NCI-H526 treated with DMSO at 0.1 percent for 48 hours (cell line): ENCODE measurements around the gene NNMT.
A peak's percentile ranks its signal among the peaks of the same experiment; 100 is the strongest.

ENCODE experiments used
- DNase-seq: peaks from one replicate; lab custom pipeline; 2025; lab: John Stamatoyannopoulos, UW

NNMT gene

DNA sequence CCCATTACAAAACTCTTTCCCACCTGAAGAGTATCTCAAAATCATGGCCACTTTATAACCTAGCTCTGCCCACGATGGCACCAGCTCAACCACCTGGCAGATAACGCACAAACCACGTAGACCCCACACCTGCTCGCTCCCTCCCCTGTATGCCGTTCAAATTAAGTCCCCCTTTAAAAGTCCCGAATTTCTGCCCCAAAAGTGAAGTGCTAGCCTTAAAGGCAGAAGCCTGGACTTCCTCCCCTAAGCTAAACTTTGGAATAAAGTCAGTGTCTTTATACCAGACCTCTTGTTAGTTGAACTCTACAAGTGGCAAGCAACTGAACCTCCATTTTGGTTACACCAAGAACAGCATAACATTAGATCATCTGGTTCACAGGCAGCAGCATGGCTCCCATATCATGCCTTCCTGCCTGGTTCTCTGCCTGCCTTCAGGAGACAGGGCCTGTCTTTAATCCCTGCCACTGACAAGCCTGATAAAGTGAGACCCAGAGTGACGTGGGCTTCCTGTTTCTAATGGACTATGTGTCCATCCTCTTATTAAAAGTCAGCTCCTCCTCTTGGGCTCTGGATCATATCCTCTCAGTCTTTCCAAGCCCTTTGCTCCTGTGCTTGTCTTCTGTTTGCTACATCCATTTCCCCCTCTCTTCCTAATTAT lies 32.6 kb upstream of the NNMT start:
- no peak for DNase-seq

DNA sequence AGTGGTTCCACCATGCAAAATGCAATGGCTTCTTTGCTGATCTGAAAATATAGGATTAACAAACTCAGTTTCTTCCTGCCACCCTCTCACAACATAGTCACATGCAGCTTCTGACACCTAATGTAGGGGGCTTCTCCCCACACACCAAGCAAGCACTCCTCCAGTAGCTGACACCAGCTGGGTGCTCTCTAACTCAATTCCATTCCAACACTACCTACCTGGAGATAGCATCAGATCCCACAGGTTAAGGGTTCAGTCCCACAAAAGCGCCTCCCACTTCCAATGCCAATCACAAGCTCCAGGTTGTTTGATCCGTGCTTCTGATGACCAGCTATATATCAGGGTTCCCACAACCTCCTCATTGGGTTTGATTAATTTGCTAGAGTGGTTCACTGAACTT lies 31.8 kb upstream of the NNMT start:
- no peak for DNase-seq

DNA sequence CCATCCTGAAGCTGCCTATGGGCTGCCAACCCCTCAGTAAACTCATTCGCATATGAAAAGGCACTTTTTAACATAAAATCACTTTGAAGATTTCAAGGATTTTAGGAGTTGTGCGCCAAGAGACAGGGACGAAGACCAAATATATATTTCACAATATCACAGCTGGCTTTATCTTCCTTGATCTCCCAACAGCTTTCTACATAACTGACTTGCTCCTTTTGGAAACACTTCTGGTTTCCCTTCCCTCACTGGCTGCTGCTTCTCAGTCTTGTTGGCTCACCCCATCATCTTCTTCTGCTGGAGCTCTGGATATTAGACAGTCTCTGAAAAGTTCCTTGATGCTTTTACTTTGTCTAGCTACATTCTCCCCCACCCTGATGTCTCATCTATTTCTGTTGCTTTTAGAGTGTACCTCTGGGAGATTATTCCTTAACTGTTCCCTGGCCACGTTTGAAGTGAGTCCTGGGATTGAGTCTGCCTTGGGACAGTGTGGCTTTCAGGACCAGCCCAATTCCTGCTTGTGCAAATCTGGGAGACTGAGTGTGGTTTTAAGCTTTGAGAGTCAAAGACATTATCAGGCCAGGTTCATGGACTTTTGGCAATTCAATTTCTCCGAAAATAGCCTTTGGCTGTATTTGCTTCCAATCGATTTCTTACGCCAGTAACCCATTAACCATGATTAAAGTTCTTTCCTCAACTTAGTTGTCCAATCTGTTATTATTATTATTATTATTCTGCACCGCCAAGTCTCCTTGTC lies 30.9 kb upstream of the NNMT start:
- DNase-seq = no peak

DNA sequence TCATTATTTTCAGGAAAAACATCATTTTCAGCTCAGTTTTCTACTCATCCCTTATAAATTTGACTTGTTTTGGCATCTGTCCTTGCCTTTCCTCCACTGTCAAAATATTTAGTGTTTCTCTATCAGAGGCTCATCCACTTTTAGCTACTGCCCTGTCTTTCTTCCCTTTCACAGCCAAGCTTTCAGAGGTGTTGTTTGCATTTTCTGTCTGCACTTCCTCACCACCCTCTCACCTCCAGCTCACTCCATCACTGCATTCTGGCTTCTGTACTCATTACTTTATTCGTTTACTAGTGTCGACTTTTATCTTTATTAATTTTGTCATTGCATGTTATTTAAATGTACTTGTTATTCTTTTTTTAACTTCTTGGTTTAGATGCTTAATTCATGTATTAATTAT lies 26.7 kb upstream of the NNMT start:
- DNase-seq = no peak

DNA sequence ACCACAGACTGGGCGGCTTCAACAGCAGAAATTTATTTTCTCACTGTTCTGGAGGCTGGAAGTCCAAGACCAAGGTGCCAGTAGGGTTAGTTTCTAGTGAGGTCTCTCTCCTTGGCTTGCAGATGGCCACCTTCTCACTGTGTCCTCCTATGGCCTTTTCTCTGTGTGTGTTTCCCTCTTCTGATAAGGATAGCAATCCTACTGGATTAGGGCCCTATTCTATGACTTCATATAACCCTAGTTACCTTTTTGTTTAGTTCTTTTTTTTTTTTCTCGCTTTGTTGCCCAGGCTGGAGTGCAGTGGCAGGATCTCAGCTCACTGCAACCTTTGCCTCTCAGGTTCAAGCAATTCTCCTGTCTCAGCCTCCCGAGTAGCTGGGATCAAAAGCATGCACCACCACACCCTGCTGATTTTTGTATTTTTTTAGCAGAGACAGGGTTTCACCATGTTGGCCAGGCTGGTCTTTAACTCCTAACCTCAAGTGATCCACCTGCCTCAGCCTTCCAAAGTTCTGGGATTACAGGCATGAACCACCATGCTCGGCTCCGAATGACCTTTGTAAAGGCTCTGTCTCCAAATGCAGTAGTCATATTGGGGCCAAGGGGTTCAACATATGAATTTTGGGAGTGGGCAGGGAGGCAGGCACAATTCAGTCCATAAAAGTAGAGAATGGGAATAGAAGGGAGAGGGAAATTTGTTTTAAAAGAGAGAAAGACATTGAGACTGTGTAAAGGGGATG lies 25.5 kb upstream of the NNMT start:
- no peak for DNase-seq

DNA sequence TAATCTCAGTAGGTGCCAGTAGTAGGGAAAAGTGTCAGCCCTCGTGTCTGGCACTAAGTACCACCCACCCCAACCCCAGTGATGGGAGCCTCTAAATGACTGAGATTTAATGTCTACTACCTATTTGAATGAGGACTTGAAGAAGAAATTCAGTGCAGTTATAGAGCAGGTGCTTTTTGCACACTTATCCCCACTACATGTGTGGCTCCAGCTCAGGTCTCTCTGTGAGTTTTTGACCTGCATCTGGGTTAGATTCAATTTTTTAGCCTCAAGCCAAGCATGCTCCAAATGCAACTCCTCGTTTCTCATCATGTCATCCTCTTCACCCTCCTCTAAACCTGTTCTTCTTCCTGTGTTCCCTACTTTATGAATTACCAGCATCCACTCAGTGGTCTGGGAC lies 24.9 kb upstream of the NNMT start:
- no peak for DNase-seq

DNA sequence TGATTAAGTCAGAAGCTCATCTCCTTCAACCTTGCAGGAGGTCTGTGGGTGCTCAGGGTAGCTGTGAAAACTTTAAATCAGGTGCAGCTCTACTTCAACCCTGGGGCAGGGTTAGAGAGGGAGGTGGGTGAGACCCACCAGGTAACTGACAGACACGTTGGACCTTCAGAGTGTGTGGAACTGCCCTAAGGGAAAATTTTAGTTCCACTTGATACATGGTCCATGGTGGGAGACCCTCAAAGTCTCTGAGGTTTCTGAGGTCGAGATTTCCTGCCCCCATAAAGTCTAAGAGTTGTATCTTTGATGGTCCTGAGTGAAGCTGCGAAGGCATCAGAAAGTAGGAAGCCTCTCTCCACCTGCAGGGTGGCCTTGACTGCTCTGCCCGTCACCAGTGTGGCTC lies 23.9 kb upstream of the NNMT start:
- DNase-seq = no peak

DNA sequence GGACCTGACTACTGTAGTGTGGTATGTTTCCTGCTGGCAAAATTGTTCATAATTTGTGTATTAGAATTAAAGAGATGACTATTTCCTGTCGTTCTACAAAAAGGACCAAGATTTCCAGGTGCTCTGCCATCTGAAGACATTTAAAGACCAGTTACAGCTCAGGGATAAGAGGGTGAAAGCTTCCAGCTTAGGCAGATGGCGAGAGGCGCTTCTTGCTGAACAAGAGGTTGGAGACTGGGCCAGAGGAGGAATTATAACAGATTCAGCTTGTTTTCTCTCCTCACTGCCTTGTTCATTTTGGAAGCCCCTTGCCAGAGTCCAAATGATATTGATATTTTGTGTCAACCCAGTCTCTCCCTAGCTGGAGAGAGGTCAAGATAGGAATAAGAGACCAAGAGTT lies 23.1 kb upstream of the NNMT start:
- no peak for DNase-seq

DNA sequence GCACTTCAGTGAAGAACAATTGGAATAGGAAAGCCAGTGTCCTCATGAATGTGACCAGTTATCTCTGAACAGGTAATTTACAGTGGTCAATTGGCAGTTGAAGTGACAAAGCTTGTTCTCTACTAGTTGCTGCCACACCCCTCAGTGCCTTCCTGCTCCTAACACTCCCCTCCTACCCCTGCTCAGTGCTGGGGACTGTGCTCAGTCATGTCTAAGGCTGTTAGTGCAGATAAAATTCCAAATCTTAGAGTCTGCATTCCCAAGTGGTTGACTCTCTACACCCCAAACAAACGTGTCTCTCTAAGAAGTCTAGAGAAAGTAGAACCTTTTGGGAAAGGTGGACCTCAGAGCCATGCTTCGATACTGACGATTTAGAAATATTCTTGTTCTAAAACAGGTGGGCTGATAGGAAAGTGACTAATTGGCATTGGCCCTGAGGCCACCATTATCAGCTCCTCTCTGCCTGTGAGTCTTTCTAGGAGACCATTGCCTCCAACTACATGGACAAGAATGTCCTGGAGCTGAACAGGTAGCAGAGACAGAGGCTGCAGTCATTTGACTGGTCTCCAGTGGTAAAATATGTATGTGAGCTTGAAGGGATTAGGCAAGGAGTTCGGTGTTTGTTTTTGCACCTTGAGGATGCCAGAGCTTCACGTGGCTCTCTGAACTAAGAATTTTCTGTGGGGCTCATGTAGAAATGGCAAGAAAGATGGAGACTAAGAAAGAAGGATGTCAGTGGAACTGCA lies 22.1 kb upstream of the NNMT start:
- DNase-seq = no peak

DNA sequence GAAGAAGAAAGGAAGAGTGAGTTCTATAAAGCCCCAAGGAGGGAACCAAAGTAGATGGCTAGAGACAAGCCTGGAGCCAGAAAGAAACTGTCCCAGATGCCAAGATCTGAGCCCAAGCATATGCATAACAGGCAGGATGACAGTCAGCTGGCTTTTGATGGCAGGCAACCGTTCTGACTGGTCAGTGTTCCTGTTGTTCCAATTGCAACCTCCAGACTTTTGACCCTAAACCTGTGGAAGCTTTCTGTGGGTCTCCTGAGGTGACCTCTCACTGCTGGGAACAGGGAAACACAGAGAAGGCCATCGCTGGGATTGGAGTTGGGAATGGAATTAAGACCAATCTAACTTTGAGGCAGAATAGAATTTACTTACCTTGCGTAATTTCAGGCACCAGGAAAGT lies 21.6 kb upstream of the NNMT start:
- no peak for DNase-seq

DNA sequence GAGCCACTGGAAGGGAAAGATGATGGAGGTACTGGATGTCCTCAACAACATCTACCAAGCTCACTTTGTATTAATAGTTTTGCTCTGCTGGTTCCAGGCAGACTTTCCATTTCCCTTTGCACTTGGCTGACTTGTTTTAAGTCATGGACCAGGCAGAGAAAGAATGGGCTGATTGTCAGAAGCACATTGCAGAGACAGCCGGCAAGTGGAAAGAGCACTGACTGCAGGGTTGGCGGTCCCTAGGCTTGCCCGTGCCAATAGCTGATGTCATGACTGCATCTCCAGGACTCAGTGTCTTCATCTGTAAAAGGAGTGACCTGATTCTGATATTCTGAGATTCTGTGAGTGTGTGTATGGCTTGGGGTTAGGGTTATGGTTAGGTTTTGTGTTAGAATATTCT lies 20.9 kb upstream of the NNMT start:
- no peak for DNase-seq

DNA sequence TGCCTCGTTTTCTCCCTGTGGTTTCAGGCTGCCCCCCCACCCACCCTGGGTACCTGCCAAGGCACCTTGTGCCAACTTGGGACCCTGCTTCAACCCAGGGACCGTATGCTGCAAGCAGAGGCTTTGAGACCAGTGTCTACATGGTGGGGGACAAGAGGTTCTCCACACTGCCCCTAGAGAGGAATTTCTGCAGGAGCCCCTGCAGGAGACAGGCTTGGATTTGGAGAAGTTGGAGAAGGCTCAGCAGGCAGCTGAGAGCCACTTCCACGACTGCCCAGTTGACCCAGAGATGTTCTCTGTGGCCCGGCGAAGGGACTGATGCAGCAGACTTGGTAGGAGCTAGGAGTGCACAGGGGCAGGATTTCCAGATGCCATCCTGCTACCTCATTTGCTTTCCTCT lies 20.1 kb upstream of the NNMT start:
- no peak for DNase-seq

DNA sequence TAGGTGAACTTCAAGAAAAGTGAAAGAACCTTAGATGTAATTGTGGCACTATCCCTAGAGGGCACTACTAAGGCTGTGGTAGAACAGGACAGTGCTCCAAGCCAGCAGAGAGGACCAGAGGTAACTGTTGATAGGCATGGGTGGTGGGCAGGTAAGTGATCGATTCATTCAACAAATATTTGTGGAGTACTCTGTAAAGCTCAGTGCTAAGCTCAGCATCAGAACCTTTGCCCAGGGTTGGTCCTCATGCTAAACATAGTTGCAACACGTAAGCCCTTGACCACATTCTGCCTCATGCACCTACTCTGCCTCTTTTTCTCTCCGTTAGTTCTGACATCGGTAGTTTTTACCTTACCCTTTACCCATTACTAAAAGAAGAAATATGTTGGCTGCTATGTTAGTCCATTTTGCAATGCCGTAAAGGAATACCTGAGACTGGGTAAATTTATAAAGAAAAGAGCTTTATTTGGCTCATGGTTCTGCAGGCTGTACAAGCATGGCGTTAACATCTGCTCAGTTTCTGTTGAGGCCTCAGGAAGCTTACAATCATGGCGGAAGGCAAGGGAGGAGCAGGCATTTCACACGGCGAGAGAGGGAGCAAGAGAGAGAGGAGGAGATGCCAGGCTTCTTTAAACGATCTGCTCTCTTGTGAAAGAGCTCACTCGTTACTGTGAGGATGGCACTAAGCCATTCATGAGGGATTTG lies 18.4 kb upstream of the NNMT start:
- DNase-seq = no peak

DNA sequence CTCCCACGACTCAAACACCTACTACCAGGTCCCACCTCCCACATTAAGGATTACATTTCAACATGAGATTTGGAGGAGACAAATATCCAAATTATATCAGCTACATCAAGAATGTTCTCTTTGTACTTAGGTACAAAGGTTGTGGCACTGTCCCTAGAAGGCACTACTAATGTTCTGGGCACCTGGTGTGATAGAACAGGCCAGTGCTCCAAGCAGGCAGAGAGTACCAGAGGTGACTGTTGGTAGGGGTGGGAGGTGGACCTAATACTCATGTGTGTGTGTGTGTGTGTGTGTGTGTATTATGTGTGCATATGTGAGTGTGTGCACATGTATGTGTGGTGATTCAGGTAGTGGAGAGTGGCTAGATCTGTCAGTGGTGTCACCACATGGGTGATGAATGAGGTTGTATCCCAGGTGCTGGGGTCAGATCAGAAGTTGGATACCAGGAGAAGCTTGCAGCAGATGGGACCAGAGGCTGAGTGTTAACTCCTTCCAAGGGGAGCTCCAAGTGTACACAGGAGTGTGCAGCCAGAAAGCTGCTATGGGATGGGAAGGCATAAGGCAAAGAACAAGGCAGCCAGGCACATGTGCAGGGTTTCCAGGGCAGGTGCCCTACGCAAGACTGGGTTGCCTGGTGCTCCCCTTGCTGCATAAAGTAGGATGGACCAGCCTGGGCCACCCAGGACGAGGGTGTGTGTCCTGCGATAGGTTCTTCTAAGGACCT lies 17.7 kb upstream of the NNMT start:
- DNase-seq = no peak

DNA sequence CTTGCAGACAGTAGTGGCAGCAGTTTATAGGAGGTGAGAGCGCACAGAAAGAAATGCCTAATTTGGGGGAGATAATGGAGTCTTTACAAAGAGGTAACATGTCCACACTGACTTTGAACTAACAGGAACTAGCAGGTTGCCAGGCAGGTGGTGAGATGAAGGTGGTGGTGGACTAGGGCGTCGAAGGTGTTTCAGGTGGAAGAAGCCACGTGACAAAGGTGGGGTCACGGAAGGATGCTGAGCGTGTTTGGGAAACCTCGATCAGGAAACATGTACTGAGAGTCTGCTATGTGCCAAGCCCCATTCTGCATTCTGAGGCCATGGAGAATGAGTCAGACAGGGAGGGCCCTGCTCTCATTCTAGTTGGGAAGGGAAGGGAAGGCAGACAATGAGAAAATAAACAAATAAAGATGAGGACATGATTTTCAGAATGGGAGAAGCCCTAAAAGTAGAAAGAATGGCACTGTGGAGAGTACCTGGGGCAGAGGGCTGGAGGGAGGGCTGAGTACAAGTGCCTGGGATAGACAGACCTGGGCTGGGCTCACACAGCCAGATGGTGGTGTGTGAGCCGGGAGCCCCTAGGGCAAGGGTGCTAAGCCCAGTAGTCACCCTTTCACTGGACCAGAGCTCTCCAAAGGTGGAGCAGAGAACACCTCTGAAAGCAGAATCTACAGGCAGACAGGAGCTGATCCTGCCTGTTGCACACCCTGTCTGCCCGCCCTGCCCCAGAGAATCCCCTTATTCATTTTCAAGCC lies 16.2 kb upstream of the NNMT start:
- DNase-seq = no peak

DNA sequence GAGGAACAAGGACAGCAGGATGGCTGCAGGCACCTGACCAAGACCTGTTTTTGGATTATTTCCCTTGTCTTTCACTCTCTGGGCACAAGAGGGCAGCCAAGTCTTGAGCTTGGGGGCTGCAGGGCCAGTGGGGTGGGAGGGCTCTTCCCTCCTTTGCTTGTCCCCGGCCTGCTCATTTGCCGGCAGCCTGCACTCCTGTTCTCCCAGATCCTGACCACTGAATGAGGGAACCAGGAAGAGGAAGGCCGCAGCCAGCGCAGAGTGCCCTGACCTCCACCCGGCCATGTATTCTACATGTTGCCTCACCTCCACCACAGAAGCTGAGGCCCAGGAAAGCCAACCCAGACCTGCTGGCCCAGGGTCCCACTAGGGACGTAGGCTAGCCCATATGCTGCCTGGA lies 15.5 kb upstream of the NNMT start:
- DNase-seq = peak; percentile 72

DNA sequence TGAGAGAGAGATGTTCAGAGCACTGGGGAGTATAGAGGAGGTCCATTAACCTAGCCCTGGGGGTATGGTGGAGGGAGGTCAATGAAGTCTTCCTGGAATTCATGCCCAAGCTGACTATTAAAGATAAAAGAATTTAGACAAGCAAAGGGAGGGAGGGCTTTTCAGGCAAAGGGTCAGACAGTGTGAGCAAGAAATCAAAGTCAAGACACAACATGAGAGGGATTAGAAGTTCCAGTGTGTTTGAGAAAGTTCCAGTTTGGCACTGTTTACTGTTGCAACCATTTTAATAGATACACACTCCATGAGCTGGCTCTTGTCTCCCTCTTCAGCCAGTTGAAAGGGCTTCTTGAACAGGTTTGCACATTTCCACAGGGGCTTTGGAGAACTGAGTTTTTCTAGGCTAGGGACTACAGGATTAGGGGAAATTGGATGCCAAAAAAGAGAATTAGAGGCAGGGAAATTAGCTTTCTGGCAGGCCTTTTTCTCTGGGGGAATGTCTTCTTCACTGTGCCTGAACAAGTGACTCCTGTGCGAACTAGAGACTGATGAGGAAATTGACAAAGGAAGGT lies 14.7 kb upstream of the NNMT start:
- DNase-seq = no peak

DNA sequence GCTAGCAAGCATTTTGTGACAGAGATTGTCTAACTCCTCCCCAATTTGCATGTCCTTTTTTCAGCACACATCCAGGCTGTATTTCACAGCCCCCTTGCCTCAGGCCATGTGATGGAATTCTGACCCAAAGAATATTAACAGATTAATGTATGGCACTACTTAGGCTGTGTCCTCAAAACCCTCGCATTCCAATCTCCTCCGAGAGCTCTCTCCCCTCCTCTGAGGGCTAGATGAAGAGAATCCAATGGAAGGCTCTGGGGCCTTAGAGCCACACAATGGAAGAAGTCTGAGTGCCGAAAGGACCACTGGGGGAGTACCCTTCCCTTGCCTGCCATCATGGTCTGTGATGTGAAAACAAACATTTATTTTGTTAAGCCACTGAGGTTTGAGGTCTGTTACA lies 13.7 kb upstream of the NNMT start:
- no peak for DNase-seq

DNA sequence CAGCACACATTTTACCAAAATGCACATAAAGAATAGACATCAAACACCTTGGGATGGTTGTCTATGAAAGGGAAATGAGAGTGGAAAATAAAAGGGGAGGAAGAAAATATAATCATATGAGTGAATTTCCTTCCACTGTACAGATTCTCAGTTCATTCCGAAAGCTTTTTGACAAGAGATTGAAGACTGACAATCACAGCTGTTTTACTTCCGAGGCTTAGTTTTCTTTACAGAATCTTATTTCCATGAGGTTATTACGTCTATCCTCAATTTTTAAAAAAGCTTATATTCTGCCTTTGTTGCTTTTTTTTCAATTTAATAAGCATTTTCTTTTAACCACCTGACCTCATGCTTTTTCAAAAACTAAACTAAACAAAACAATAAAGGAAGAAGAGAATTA lies 12.8 kb upstream of the NNMT start:
- DNase-seq = no peak

DNA sequence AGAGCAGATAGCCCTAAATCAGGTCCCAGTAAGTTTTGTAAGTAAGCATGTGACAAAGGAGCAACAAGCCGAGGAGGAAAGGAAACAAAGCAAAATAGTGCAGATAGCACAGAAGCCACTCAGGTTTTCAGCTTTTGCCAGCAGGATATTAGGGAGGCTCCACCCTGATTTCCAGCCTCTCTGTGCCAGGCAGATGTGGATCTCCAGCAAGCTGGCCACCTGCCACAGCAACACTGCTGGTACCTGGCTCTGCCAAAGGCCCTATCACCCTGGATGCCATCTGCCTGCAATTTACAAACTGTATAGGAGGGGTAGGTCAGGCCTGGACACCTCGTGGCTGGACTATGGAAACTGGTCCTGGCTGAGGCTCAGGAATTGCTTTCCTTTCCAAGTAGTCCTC lies 12.2 kb upstream of the NNMT start:
- DNase-seq = no peak
